D721Med (cell line): Measurements from ENCODE around the gene UPF1.

Source experiments
- DNase-seq: peaks from one replicate; pipeline ENCODE4 v3.0.0; 2011; ENCODE audit warnings: low spot score; ENCODE audit not compliant: insufficient read length
- FAIRE-seq: peaks from 2 replicates; lab custom pipeline; 2011; peaks lifted over from hg19 to GRCh38; lab: Jason Lieb, UNC
- CTCF ChIP-seq: IDR thresholded peaks from 2 replicates; pipeline ENCODE4 v1.5.1; 2012; ENCODE audit warnings: mild to moderate bottlenecking, control low read depth; ENCODE audit not compliant: insufficient read depth; ENCODE audit errors: missing control alignments

UPF1 gene

GRCh38 chr19:18788529-18789421 is 43.0 kb upstream of the UPF1 start:
- no peak for DNase-seq
- no peak for TF ChIP-seq CTCF
- no peak for FAIRE-seq

- DNase-seq (no peak), FAIRE-seq (no peak)
- TF ChIP-seq CTCF, result no peak
Measured at GRCh38 chr19:18789422-18789869, 42.3 kb upstream of the UPF1 start.

GRCh38 chr19:18789883-18790565 is 41.7 kb upstream of the UPF1 start:
- no peak for TF ChIP-seq CTCF
- no peak for FAIRE-seq
- DNase-seq, result no peak

GRCh38 chr19:18790566-18791314 is 41.0 kb upstream of the UPF1 start, which contains the start of gene COMP:
Gene COMP (minus strand): TSS chr19:18791305. CDS start chr19:18791269, 36 bp downstream.
- FAIRE-seq (no peak), DNase-seq (no peak)
- TF ChIP-seq CTCF, result no peak

- TF ChIP-seq CTCF, result no peak
- FAIRE-seq, result no peak
- no peak for DNase-seq
Measured at GRCh38 chr19:18791315-18791678, 40.5 kb upstream of the UPF1 start.

- no peak for FAIRE-seq
- no peak for TF ChIP-seq CTCF
- DNase-seq, result no peak
Measured at GRCh38 chr19:18792661-18793060, 39.1 kb upstream of the UPF1 start.
